ENCODE measurements around the gene VASN. TPM values are rescaled to one million over a fixed set of nuclear protein-coding genes. Genes with fewer than 3 reads are reported as not detected.

VASN gene
- total and polyA plus RNA-seq, 10 of the 15 experiments (the other 5 are each of a cell fraction or from before 2014, with no cell fraction given) = 0.02 to 0.19 (median 0.14) TPM; not detected in 6

DNA sequence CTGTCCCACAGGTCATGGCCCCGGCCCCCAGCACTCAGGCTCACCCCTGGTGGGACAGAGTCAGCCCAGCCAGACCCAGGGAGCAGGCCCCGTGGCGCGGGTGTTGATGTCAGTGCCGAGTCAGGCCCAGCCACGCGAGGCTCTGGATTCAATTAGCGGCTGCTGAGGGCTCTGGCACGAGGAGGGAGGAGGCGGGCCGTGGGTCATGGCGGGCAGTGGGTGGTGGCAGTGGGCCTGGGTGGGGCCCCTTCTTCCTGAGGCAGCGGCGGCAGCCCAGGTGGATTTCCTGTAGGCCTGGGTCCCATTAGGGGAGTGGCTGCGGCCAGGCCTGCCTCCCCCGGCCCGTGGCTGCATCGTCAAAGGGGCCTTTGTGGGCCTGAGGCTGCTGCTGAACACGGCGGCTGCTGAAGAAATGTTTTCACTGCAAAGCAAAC is 12.9 kb downstream of the VASN start:
- Histone ChIP-seq H4K20me1 (ENCODE audit: control insufficient read depth, insufficient read depth) (no peaks in the 10 kb centered on the region), H3K36me3 (ENCODE audit: control insufficient read depth in 2 of 2, insufficient read depth in 2 of 2, low read length in 1 of 2) (peaks cover 0 to 27% of the 10 kb centered on the region in 2 experiments; a peak in 3 of 4 replicates), H3K27me3 (replicated peaks in 1 of 2; ENCODE audit: control insufficient read depth in 2 of 2, insufficient read depth in 2 of 2, low read length in 1 of 2) (no peaks in the 10 kb centered on the region), H3K9me3 (replicated peaks; ENCODE audit: control insufficient read depth, insufficient read depth, low read length) (no peaks in the 10 kb centered on the region), H3K4me1 (ENCODE audit: control insufficient read depth, insufficient read depth, low read length) (no peaks in the 10 kb centered on the region), H2AFZ (ENCODE audit: control insufficient read depth, low read depth, low read length) (no peak overlapping the region), H3K27ac (ENCODE audit: control insufficient read depth, insufficient read depth) (no peak overlapping the region), H3K4me3 (no peak overlapping the region), H3K9ac (ENCODE audit: control insufficient read depth, insufficient read depth, low read length) (no peak overlapping the region), H3K79me2 (ENCODE audit: control insufficient read depth, insufficient read depth, low read length) (no peaks in the 10 kb centered on the region), H3K4me2 (ENCODE audit: control insufficient read depth, insufficient read depth) (no peak overlapping the region)
- SMC1A ChIA-PET (ENCODE audit: uncharacterized antibody, unreplicated experiment) = interaction anchor here (0.6 kb wide), 1 partner anchor 504 kb away, joined by 3 read pairs; no protein-coding TSS in a partner anchor
- in situ Hi-C loops (cut with MboI) (no loop called here), intact Hi-C loops (cut with micrococcal nuclease; ENCODE audit: unreplicated experiment) (no loop called here)
- ATAC-seq = no peak
- RAD21 ChIA-PET (ENCODE audit: unreplicated experiment) = no interaction called here
- POLR2A ChIA-PET = no interaction called here
- no peak for FAIRE-seq
- BruUV-seq (replicated peaks) = no TSS peak
- 86% methylated on average over 20 of the region's 20 CpGs for WGBS (ENCODE audit: insufficient coverage, insufficient replicate concordance, low lambda C conversion rate, missing lambda C conversion rate)
- CTCF ChIA-PET = no interaction called here
- DNase-seq (ENCODE audit: low read depth, low spot score) = no peak
- no peak for TF ChIP-seq ZNF24 (IDR thresholded peaks at IDR 0.05)
- TF ChIP-seq HCFC1 (IDR thresholded peaks at IDR 0.05; ENCODE audit: low read length) = no peak
- TF ChIP-seq NFIC (IDR thresholded peaks at IDR 0.05; ENCODE audit: low read depth, low read length) = no peak
- TF ChIP-seq RAD51 (IDR thresholded peaks at IDR 0.05) = no peak
- TF ChIP-seq CBX5 (IDR thresholded peaks at IDR 0.05; ENCODE audit: low read depth) = no peak
- TF ChIP-seq, protein P1, sequence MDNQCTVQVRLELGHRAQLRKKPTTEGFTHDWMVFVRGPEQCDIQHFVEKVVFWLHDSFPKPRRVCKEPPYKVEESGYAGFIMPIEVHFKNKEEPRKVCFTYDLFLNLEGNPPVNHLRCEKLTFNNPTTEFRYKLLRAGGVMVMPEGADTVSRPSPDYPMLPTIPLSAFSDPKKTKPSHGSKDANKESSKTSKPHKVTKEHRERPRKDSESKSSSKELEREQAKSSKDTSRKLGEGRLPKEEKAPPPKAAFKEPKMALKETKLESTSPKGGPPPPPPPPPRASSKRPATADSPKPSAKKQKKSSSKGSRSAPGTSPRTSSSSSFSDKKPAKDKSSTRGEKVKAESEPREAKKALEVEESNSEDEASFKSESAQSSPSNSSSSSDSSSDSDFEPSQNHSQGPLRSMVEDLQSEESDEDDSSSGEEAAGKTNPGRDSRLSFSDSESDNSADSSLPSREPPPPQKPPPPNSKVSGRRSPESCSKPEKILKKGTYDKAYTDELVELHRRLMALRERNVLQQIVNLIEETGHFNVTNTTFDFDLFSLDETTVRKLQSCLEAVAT (IDR thresholded peaks at IDR 0.05) = no peak

Measured in GM12878 (cell line).